Measurements from ENCODE around the gene GNAT3.

The GNAT3 gene

GRCh38 chr7:80499350-80499953 lies 12.4 kb downstream of the GNAT3 start:
- peak; percentile 9 for DNase-seq

- no peak for DNase-seq
Measured at GRCh38 chr7:80498481-80499349, 13.1 kb downstream of the GNAT3 start.

- no peak for DNase-seq
Measured at GRCh38 chr7:80496586-80496985, 15.3 kb downstream of the GNAT3 start.

- no peak for DNase-seq
Measured at GRCh38 chr7:80493121-80493849, 18.6 kb downstream of the GNAT3 start.

GRCh38 chr7:80491462-80491861 lies 20.4 kb downstream of the GNAT3 start:
- no peak for DNase-seq

GRCh38 chr7:80488851-80489370 lies 23.0 kb downstream of the GNAT3 start:
- no peak for DNase-seq

- DNase-seq, result no peak
Measured at GRCh38 chr7:80488406-80488805, 23.5 kb downstream of the GNAT3 start.

- no peak for DNase-seq
Measured at GRCh38 chr7:80485721-80486120, 26.1 kb downstream of the GNAT3 start.

- no peak for DNase-seq
Measured at GRCh38 chr7:80482950-80483349, 28.9 kb downstream of the GNAT3 start.

- DNase-seq, result no peak
Measured at GRCh38 chr7:80481196-80481884, 30.5 kb downstream of the GNAT3 start.

- DNase-seq, result no peak
Measured at GRCh38 chr7:80480566-80480965, 31.3 kb downstream of the GNAT3 start.

GRCh38 chr7:80478683-80479082 lies 33.2 kb downstream of the GNAT3 start:
- DNase-seq, result no peak

GRCh38 chr7:80476035-80476434 lies 35.8 kb downstream of the GNAT3 start:
- no peak for DNase-seq

- DNase-seq, result no peak
Measured at GRCh38 chr7:80475383-80475782, 36.5 kb downstream of the GNAT3 start.

GRCh38 chr7:80473751-80474150 lies 38.1 kb downstream of the GNAT3 start:
- DNase-seq, result no peak

- DNase-seq, result no peak
Measured at GRCh38 chr7:80472491-80473200, 39.2 kb downstream of the GNAT3 start.

GRCh38 chr7:80468931-80469714 lies 42.7 kb downstream of the GNAT3 start:
- DNase-seq, result no peak

GRCh38 chr7:80467069-80467468 lies 44.8 kb downstream of the GNAT3 start:
- DNase-seq, result peak; percentile 32

- DNase-seq, result no peak
Measured at GRCh38 chr7:80466636-80467035, 45.2 kb downstream of the GNAT3 start.

- no peak for DNase-seq
Measured at GRCh38 chr7:80464211-80464610, 47.7 kb downstream of the GNAT3 start.

GRCh38 chr7:80463272-80463920 lies 48.5 kb downstream of the GNAT3 start:
- DNase-seq, result no peak

Data from NCI-H446 treated with DMSO at 0.1 percent for 48 hours (cell line).